Mesothelial cell of epicardium (in vitro differentiated cells): ENCODE measurements around the gene WRAP53. TPM values are rescaled to one million over a fixed set of nuclear protein-coding genes. Genes with fewer than 3 reads are reported as not detected.
A peak's percentile ranks its signal among the peaks of the same experiment; 100 is the strongest.
"Not testable (repeated sequence)": the region's sequence is repeated elsewhere in the genome, so short reads cannot be mapped to it uniquely, and the experiment has no call there.

Source experiments
- DNase-seq, 2 experiments: peaks; one replicate each; pipeline ENCODE4 v3.0.0; 2021; ENCODE audit warnings: low spot score in 2 of 2; ENCODE audit not compliant: unreplicated experiment in 2 of 2
- H3K27ac Mint-ChIP-seq: 2 replicates; pipeline ENCODE4 v1.8.0; 2021; ENCODE audit warnings: mixed read lengths
- H3K27me3 Mint-ChIP-seq: 2 replicates; pipeline ENCODE4 v1.8.0; 2021; ENCODE audit warnings: low read depth, mixed read lengths
- H3K36me3 Mint-ChIP-seq: 2 replicates; pipeline ENCODE4 v1.8.0; 2021; ENCODE audit warnings: mixed read lengths
- H3K4me1 Mint-ChIP-seq: 2 replicates; pipeline ENCODE4 v1.8.0; 2021; ENCODE audit warnings: mixed read lengths
- H3K4me3 Mint-ChIP-seq: 2 replicates; pipeline ENCODE4 v1.8.0; 2021; ENCODE audit warnings: mild to moderate bottlenecking, moderate library complexity, mixed read lengths
- H3K9me3 Mint-ChIP-seq: 2 replicates; pipeline ENCODE4 v1.8.0; 2021; ENCODE audit warnings: mixed read lengths
- CTCF ChIP-seq: fragments of 200-600 bp; sonication (generic); IDR thresholded peaks from one replicate; pipeline ENCODE4 v1.5.0; 2021; ENCODE audit warnings: antibody characterized with exemption; ENCODE audit not compliant: unreplicated experiment
- total RNA-seq: library from RNA; stranded (reverse); gene quantifications from 3 replicates; pipeline ENCODE4 v1.2.1, GENCODE V29; 2021

Gene WRAP53
- total RNA-seq: 12.3 to 13.6 TPM (median 13.1 TPM) in 3 replicates

GRCh38 chr17:7687908-7688807 lies at the start of gene WRAP53:
WRAP53 (plus strand) TSS chr17:7688477; CDS start chr17:7688649, 172 bp downstream.
- no peaks in the 10 kb centered on the region for H3K27me3 Mint-ChIP-seq
- DNase-seq: peak; percentile 89 to 98
- H3K36me3 Mint-ChIP-seq: peaks cover 8% of the 10 kb centered on the region
- peak within 1 kb of the TSS; percentile 100 for H3K27ac Mint-ChIP-seq
- TF ChIP-seq CTCF: peak; percentile 98
- peaks cover 25% of the 10 kb centered on the region for H3K4me1 Mint-ChIP-seq
- peak within 1 kb of the TSS; percentile 98 for H3K4me3 Mint-ChIP-seq
- no peaks in the 10 kb centered on the region for H3K9me3 Mint-ChIP-seq

- H3K27ac Mint-ChIP-seq: no peak overlapping the region
- DNase-seq: no peak
- no peaks in the 10 kb centered on the region for H3K9me3 Mint-ChIP-seq
- no peaks in the 10 kb centered on the region for H3K4me1 Mint-ChIP-seq
- H3K36me3 Mint-ChIP-seq: no peaks in the 10 kb centered on the region
- H3K27me3 Mint-ChIP-seq: peaks cover 10% of the 10 kb centered on the region
- no peak for TF ChIP-seq CTCF
- H3K4me3 Mint-ChIP-seq: no peak overlapping the region
Observed at GRCh38 chr17:7640783-7641182, 47.5 kb upstream of the WRAP53 start.

GRCh38 chr17:7641635-7642034 lies 46.6 kb upstream of the WRAP53 start:
- not testable (repeated sequence) for H3K4me1 Mint-ChIP-seq, H3K9me3 Mint-ChIP-seq, DNase-seq, H3K27ac Mint-ChIP-seq, H3K36me3 Mint-ChIP-seq, H3K27me3 Mint-ChIP-seq, H3K4me3 Mint-ChIP-seq

DNA sequence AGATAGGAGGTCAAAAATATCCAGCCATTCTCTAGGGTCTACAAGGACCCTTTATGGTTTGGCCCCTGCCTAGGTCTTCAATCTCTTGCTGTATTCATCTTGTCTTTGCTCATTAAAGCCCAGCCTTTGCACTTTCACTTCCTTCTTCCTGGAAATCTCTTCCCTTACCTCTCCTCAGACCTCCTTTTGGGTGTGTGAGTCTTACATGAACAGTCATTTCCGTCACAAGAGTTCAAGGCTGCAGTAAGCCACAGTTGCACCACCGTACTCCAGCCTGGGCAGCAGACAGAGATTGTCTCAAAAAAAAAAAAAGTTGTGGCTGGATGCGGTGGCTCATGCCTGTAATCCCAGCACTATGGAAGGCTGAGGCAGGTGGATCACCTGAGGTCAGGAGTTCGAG lies 43.5 kb upstream of the WRAP53 start:
- Mint-ChIP-seq H3K27me3 (peaks cover 23% of the 10 kb centered on the region), H3K27ac (no peak overlapping the region), H3K36me3 (no peaks in the 10 kb centered on the region), H3K4me1 (peaks cover 2% of the 10 kb centered on the region), H3K4me3 (no peak overlapping the region), H3K9me3 (no peaks in the 10 kb centered on the region)
- TF ChIP-seq CTCF: no peak
- no peak for DNase-seq

DNA sequence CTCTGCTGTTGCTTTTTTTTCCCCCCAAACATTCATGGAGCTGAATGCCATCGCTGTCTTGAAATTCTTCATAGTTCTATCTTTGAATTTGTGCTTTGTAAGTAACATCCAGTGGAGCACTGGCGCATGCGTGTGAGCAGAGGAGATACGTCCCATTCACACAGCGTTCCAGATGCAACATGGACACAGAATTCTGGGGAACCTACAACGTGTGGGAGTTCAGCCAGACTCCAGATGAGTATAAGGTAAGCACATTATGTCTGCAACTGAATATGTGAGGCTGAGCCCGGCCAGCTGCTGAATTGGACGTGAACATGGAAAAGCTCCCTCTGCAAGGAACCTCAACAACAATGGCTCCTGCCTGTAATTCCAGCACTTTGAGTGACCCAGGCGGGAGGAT lies 41.8 kb upstream of the WRAP53 start:
- Mint-ChIP-seq H3K4me1 (peaks cover 15% of the 10 kb centered on the region), H3K27ac (no peak overlapping the region), H3K36me3 (no peaks in the 10 kb centered on the region), H3K9me3 (no peaks in the 10 kb centered on the region), H3K4me3 (no peak overlapping the region), H3K27me3 (peaks cover 33% of the 10 kb centered on the region)
- no peak for DNase-seq
- no peak for TF ChIP-seq CTCF

- H3K36me3 Mint-ChIP-seq: no peaks in the 10 kb centered on the region
- TF ChIP-seq CTCF: no peak
- H3K27ac Mint-ChIP-seq: no peak overlapping the region
- peaks cover 17% of the 10 kb centered on the region for H3K4me1 Mint-ChIP-seq
- H3K9me3 Mint-ChIP-seq: no peaks in the 10 kb centered on the region
- DNase-seq: no peak
- H3K27me3 Mint-ChIP-seq: peaks cover 32% of the 10 kb centered on the region
- no peak overlapping the region for H3K4me3 Mint-ChIP-seq
Observed at GRCh38 chr17:7647018-7647417, 41.3 kb upstream of the WRAP53 start.
